H1 (cell line): ENCODE results near the gene OR2J1. TPM values are rescaled to one million over a fixed set of nuclear protein-coding genes. Genes with fewer than 3 reads are reported as not detected.

Experiments used
- CTCF ChIA-PET: fragments of 300-600 bp; sonication (Branson Sonifier 250); formaldehyde crosslinking; loops from one replicate; lab custom pipeline; 2021; ENCODE audit not compliant: partially characterized antibody; lab: Charles Lee
- POLR2A ChIA-PET: fragments of 300-600 bp; sonication (Branson Sonifier 250); formaldehyde crosslinking; loops from one replicate; lab custom pipeline; 2021; ENCODE audit warnings: inconsistent platforms; ENCODE audit not compliant: partially characterized antibody; lab: Charles Lee
- DNase-seq, 2 experiments: peaks; one replicate each; pipeline versions ENCODE4 v3.0.0 to v3.0.0-alpha.2; 2010 to 2022; ENCODE audit warnings: low spot score in 2 of 2, low read depth in 1 of 2, mixed read lengths in 1 of 2
- FAIRE-seq: peaks from 2 replicates; lab custom pipeline; 2011; peaks lifted over from hg19 to GRCh38; lab: Jason Lieb, UNC
- H2AFZ ChIP-seq: 2 replicates; pipeline ENCODE4 v1.8.1; 2012; ENCODE audit warnings: low read length, inconsistent platforms
- H2AK5ac ChIP-seq: 2 replicates; pipeline ENCODE4 v1.6.1; 2013; ENCODE audit warnings: low read depth, low read length
- H2BK120ac ChIP-seq: replicated peaks from 2 replicates; pipeline ENCODE3; 2013; ENCODE audit warnings: low read depth, low read length, inconsistent platforms
- H2BK12ac ChIP-seq: 2 replicates; pipeline ENCODE4 v1.6.1; 2013; ENCODE audit warnings: low read depth, low read length
- H2BK15ac ChIP-seq: 2 replicates; pipeline ENCODE4 v1.6.1; 2013; ENCODE audit warnings: low read length
- H2BK20ac ChIP-seq: 2 replicates; pipeline ENCODE4 v1.6.1; 2013; ENCODE audit warnings: low read length
- H2BK5ac ChIP-seq: 2 replicates; pipeline ENCODE4 v1.6.1; 2013; ENCODE audit warnings: low read depth, low read length
- H3K14ac ChIP-seq: 2 replicates; pipeline ENCODE4 v1.6.1; 2013; ENCODE audit warnings: inconsistent platforms; ENCODE audit not compliant: insufficient read length
- H3K18ac ChIP-seq: 2 replicates; pipeline ENCODE4 v1.6.1; 2013; ENCODE audit warnings: low read length; ENCODE audit errors: extremely low read depth
- H3K23ac ChIP-seq: 2 replicates; pipeline ENCODE4 v1.6.1; 2013; ENCODE audit warnings: inconsistent platforms; ENCODE audit not compliant: insufficient read length
- H3K23me2 ChIP-seq: 2 replicates; pipeline ENCODE4 v1.6.1; 2013; ENCODE audit warnings: low read depth, low read length
- H3K27ac ChIP-seq: 2 replicates; pipeline ENCODE4 v1.6.1; 2011; ENCODE audit warnings: low read depth, low read length, inconsistent platforms
- H3K27me3 ChIP-seq, 4 experiments: replicated peaks in 1 of 4; 1 replicate in 1 of 4; 2 replicates in 3 of 4; pipeline versions ENCODE4 v1.6.1 to v1.8.1; 2011 to 2013; ENCODE audit warnings: low read length in 3 of 4, mild to moderate bottlenecking in 3 of 4, inconsistent platforms in 2 of 4, mixed read lengths in 2 of 4, moderate library complexity in 1 of 4; ENCODE audit not compliant: control insufficient read depth in 3 of 4, insufficient read depth in 3 of 4; ENCODE audit errors: extremely low read depth in 1 of 4
- H3K36me3 ChIP-seq, 4 experiments: 2 replicates each; pipeline versions ENCODE4 v1.6.1 to v1.8.1; 2011 to 2013; ENCODE audit warnings: mild to moderate bottlenecking in 4 of 4, low read length in 3 of 4, moderate library complexity in 2 of 4, control low read depth in 1 of 4, inconsistent platforms in 1 of 4; ENCODE audit not compliant: insufficient read depth in 4 of 4, control insufficient read depth in 2 of 4
- H3K4ac ChIP-seq: replicated peaks from 2 replicates; pipeline ENCODE3; 2013; ENCODE audit warnings: low read length, low read depth, mixed read lengths, inconsistent platforms; ENCODE audit not compliant: insufficient read length
- H3K4me1 ChIP-seq, 4 experiments: replicated peaks in 1 of 4; 1 replicate in 1 of 4; 2 replicates in 3 of 4; pipeline versions ENCODE4 v1.6.1 to v1.8.1; 2011 to 2013; ENCODE audit warnings: low read length in 3 of 4, inconsistent platforms in 2 of 4, mixed read lengths in 1 of 4; ENCODE audit not compliant: insufficient read depth in 4 of 4, control insufficient read depth in 3 of 4
- H3K4me2 ChIP-seq, 2 experiments: 2 replicates each; pipeline versions ENCODE4 v1.6.1 to v1.8.1; 2011 to 2013; ENCODE audit warnings: low read depth in 2 of 2, low read length in 2 of 2, control low read depth in 1 of 2, inconsistent platforms in 1 of 2, mild to moderate bottlenecking in 1 of 2; ENCODE audit not compliant: insufficient read depth in 1 of 2
- H3K4me3 ChIP-seq, 4 experiments: fragments of 200-600, 300-600 bp in 1 of 4; sonication (generic), shearing (Covaris generic), sonication (Bioruptor Twin) in 1 of 4; 2 replicates each; pipeline versions ENCODE4 v1.5.1 to v1.8.1; 2011 to 2016; ENCODE audit warnings: low read length in 4 of 4, low read depth in 3 of 4, control low read depth in 2 of 4, inconsistent platforms in 2 of 4, mild to moderate bottlenecking in 2 of 4, mixed read lengths in 1 of 4, moderate library complexity in 1 of 4; ENCODE audit not compliant: insufficient read depth in 2 of 4; ENCODE audit errors: extremely low read depth in 1 of 4
- H3K56ac ChIP-seq: replicated peaks from 2 replicates; pipeline ENCODE3; 2013; ENCODE audit warnings: low read depth, mild to moderate bottlenecking, mixed read lengths, low read length, inconsistent platforms; ENCODE audit not compliant: insufficient read length
- H3K79me1 ChIP-seq: 2 replicates; pipeline ENCODE4 v1.6.1; 2013; ENCODE audit warnings: low read depth, low read length, control low read depth
- H3K79me2 ChIP-seq, 2 experiments: 2 replicates each; pipeline versions ENCODE4 v1.6.1 to v1.8.1; 2012 to 2013; ENCODE audit warnings: low read length in 2 of 2, mild to moderate bottlenecking in 2 of 2, inconsistent platforms in 1 of 2; ENCODE audit not compliant: insufficient read depth in 2 of 2, control insufficient read depth in 1 of 2
- H3K9ac ChIP-seq, 4 experiments: replicated peaks in 1 of 4; 1 replicate in 1 of 4; 2 replicates in 3 of 4; pipeline versions ENCODE4 v1.6.1 to v1.8.1; 2011 to 2013; ENCODE audit warnings: low read depth in 3 of 4, low read length in 3 of 4, control low read depth in 2 of 4, mild to moderate bottlenecking in 2 of 4, moderate library complexity in 2 of 4, inconsistent platforms in 1 of 4; ENCODE audit errors: extremely low read depth in 1 of 4
- H3K9me3 ChIP-seq, 2 experiments: 2 replicates each; pipeline versions ENCODE4 v1.6.1 to v1.8.1; 2012 to 2013; ENCODE audit warnings: mild to moderate bottlenecking in 2 of 2, moderate library complexity in 2 of 2, control low read depth in 1 of 2, inconsistent platforms in 1 of 2, low read depth in 1 of 2, low read length in 1 of 2, mixed read lengths in 1 of 2; ENCODE audit not compliant: insufficient read depth in 2 of 2
- H4K20me1 ChIP-seq, 2 experiments: replicated peaks in 1 of 2; 2 replicates each; pipeline versions ENCODE3 to v1.8.1; 2011 to 2013; ENCODE audit warnings: inconsistent platforms in 2 of 2, low read length in 2 of 2, mild to moderate bottlenecking in 1 of 2; ENCODE audit not compliant: insufficient read depth in 2 of 2, control insufficient read depth in 1 of 2
- H4K5ac ChIP-seq: 2 replicates; pipeline ENCODE4 v1.6.1; 2013; ENCODE audit warnings: low read length, low read depth, mixed read lengths, inconsistent platforms; ENCODE audit not compliant: insufficient read length
- H4K8ac ChIP-seq: 2 replicates; pipeline ENCODE4 v1.8.0; 2013; ENCODE audit warnings: mild to moderate bottlenecking, moderate library complexity, low read length, inconsistent platforms; ENCODE audit not compliant: insufficient read depth; ENCODE audit errors: extremely low read depth
- H4K91ac ChIP-seq: replicated peaks from 2 replicates; pipeline ENCODE3; 2013; ENCODE audit warnings: low read length, mixed read lengths, inconsistent platforms; ENCODE audit not compliant: insufficient read length
- BACH1 ChIP-seq: IDR thresholded peaks from 2 replicates; pipeline ENCODE4 v1.6.1; 2012; ENCODE audit warnings: low read length, improper control_type of control experiment
- BRCA1 ChIP-seq: IDR thresholded peaks from 2 replicates; pipeline ENCODE4 v1.6.1; 2012; ENCODE audit warnings: low read depth, low read length, improper control_type of control experiment
- KDM5A ChIP-seq: fragments of 200-600 bp; IDR thresholded peaks from 2 replicates; pipeline ENCODE4 v1.7.1; 2012; ENCODE audit warnings: mild to moderate bottlenecking, low read length, inconsistent platforms, mixed read lengths
- NANOG ChIP-seq: IDR thresholded peaks from 2 replicates; pipeline ENCODE4 v1.6.1; 2011; ENCODE audit warnings: low read length, low read depth, mild to moderate bottlenecking, inconsistent platforms; ENCODE audit not compliant: insufficient read depth, poor library complexity, severe bottlenecking
- NRF1 ChIP-seq: IDR thresholded peaks from 2 replicates; pipeline ENCODE4 v1.6.1; 2011; ENCODE audit warnings: mild to moderate bottlenecking, low read depth, low read length, improper control_type of control experiment
- POLR2AphosphoS5 ChIP-seq: IDR thresholded peaks from 2 replicates; pipeline ENCODE4 v1.6.1; 2011; ENCODE audit warnings: low read depth, low read length
- SUZ12 ChIP-seq: fragments of 200-600 bp; sonication (generic); IDR thresholded peaks from 2 replicates; pipeline ENCODE4 v1.6.1; 2012; ENCODE audit warnings: mild to moderate bottlenecking, inconsistent platforms, low read length, moderate library complexity, mixed read lengths
- YY1 ChIP-seq: IDR thresholded peaks from 2 replicates; pipeline ENCODE4 v1.6.1; 2011; ENCODE audit warnings: low read depth, mild to moderate bottlenecking, low read length
- WGBS, 2 experiments: shearing (Covaris generic) in 1 of 2; methylation state at CpG; one replicate each; pipeline versions ENCODE4 v1.1.6 to v1.1.7; 2013 to 2015; ENCODE audit warnings: low lambda C conversion rate in 2 of 2, mixed read lengths in 2 of 2, inconsistent platforms in 1 of 2, low coverage in 1 of 2, missing lambda C conversion rate in 1 of 2; ENCODE audit not compliant: insufficient replicate concordance in 2 of 2, insufficient coverage in 1 of 2, insufficient read length in 1 of 2; ENCODE audit errors: extremely low coverage in 1 of 2, missing lambda C conversion rate in 1 of 2; 5-methylcytosine and 5-hydroxymethylcytosine counted together
- polyA plus RNA-seq, 7 experiments: library from polyadenylated mRNA; depleted of rRNA in 3 of 7; stranded (reverse) in 5 of 7; unstranded in 2 of 7; fragments of >200 nt in 5 of 7; fragments of 200-250 nt in 2 of 7; gene quantifications; 1 replicate in 5 of 7; 2 replicates in 1 of 7; 4 replicates in 1 of 7; pipeline versions ENCODE4 v1.2.1 to v1.2.3, GENCODE V29; 2011 to 2013; ENCODE audit warnings: missing spikeins in 2 of 7, mixed read lengths in 2 of 7
- total RNA-seq: library from RNA; stranded (reverse); fragmentation: NEBNext Ultra II Directional; extraction: Animal tissue kit (Norgen Biotek cat#: 25700); gene quantifications from 2 replicates; pipeline ENCODE4 v1.2.1, GENCODE V29; 2021

Gene OR2J1
- total and polyA plus RNA-seq, 2 of the 8 experiments (the other 6 are each of a cell fraction or from before 2014, with no cell fraction given): not detected

DNA sequence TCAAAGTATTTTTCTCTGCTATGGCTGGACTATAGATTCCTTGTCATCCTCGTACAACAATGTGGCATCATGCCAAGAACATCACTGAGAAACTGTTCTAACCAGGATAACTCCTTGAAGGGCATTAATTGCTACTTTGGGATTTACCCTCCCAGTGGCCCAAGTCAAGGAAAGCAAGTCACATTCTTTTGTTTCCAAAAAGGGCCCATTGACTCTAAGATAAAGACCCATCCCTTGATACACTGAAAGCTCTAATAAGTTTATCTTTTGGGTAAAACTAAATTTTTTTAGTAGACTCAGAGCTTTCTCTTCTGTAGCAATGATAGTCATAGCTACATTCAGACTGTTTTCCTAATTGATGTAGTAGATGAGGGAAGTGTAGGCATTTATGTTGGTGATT is 8.5 kb downstream of the OR2J1 start, which contains the start of gene OR2J3:
OR2J3 (plus strand) TSS at position 301 of the 400 bp plus-strand sequence. CDS start 3,833 bp downstream, outside the sequence.
- H3K23ac ChIP-seq: no peak within 1 kb of the TSS
- H3K9ac ChIP-seq: no peak within 1 kb of the TSS
- no peak within 1 kb of the TSS for H4K5ac ChIP-seq
- no peak for TF ChIP-seq NANOG
- TF ChIP-seq SUZ12: no peak
- no peak for TF ChIP-seq NRF1
- TF ChIP-seq BACH1: no peak
- TF ChIP-seq POLR2AphosphoS5: no peak
- no peak for TF ChIP-seq KDM5A
- TF ChIP-seq YY1: no peak
- TF ChIP-seq BRCA1: no peak
- no peak within 1 kb of the TSS for H3K4ac ChIP-seq
- H3K79me2 ChIP-seq: no peaks in the 10 kb centered on the region
- H3K56ac ChIP-seq: no peak within 1 kb of the TSS
- no peak within 1 kb of the TSS for H2AK5ac ChIP-seq
- H2BK15ac ChIP-seq: no peak within 1 kb of the TSS
- no peak within 1 kb of the TSS for H2BK5ac ChIP-seq
- no peaks in the 10 kb centered on the region for H3K4me1 ChIP-seq
- DNase-seq: no peak
- no peak within 1 kb of the TSS for H4K91ac ChIP-seq
- no peaks in the 10 kb centered on the region for H3K9me3 ChIP-seq
- ChIA-PET CTCF (interaction anchor here (0.9 kb wide), 1 partner anchor 76 kb away, joined by 3 read pairs; no protein-coding TSS in a partner anchor), POLR2A (no interaction called here)
- no peaks in the 10 kb centered on the region for H3K27me3 ChIP-seq
- 80% methylated on average over 1 of the region's 1 CpG; no CpG with 5 or more reads in 1 of the 2 experiments for WGBS, 2 experiments
- no peaks in the 10 kb centered on the region for H3K79me1 ChIP-seq
- H3K18ac ChIP-seq: no peak within 1 kb of the TSS
- H3K23me2 ChIP-seq: no peaks in the 10 kb centered on the region; the same call in 1 of the 2 replicates
- H3K27ac ChIP-seq: no peak within 1 kb of the TSS
- no peak within 1 kb of the TSS for H2BK12ac ChIP-seq
- H4K20me1 ChIP-seq: no peaks in the 10 kb centered on the region
- no peak within 1 kb of the TSS for H4K8ac ChIP-seq
- no peaks in the 10 kb centered on the region for H3K36me3 ChIP-seq
- H2BK20ac ChIP-seq: no peak within 1 kb of the TSS
- no peak within 1 kb of the TSS for H3K4me3 ChIP-seq
- no peak within 1 kb of the TSS for H2AFZ ChIP-seq
- FAIRE-seq: no peak
- no peak within 1 kb of the TSS for H3K4me2 ChIP-seq
- no peak within 1 kb of the TSS for H3K14ac ChIP-seq
- H2BK120ac ChIP-seq: no peak within 1 kb of the TSS
